ENCODE measurements around the gene RPL37. TPM values are rescaled to one million over a fixed set of nuclear protein-coding genes. Genes with fewer than 3 reads are reported as not detected.
"Not testable (repeated sequence)": the region's sequence is repeated elsewhere in the genome, so short reads cannot be mapped to it uniquely, and the experiment has no call there.

Gene RPL37
- 2,598 TPM for polyA plus RNA-seq (ENCODE audit: insufficient read length)

- DNase-seq = peak; percentile 97
Measured at GRCh38 chr5:40834849-40835787, at the start of gene RPL37. TSS of gene RPL37 (minus strand) at chr5:40835222. CDS start at chr5:40835185, 37 bp downstream.

- not testable (repeated sequence) for DNase-seq
Measured at GRCh38 chr5:40883051-40883450, 48.0 kb upstream of the RPL37 start.

- DNase-seq = no peak
Measured at GRCh38 chr5:40882291-40882690, 47.3 kb upstream of the RPL37 start.

GRCh38 chr5:40879163-40879942, 44.3 kb upstream of the RPL37 start:
- peak; percentile 18 for DNase-seq

- DNase-seq = no peak
Measured at GRCh38 chr5:40877371-40877988, 42.5 kb upstream of the RPL37 start.

GRCh38 chr5:40875958-40876357, 40.9 kb upstream of the RPL37 start:
- DNase-seq = no peak

- no peak for DNase-seq
Measured at GRCh38 chr5:40873286-40873880, 38.4 kb upstream of the RPL37 start.

- not testable (repeated sequence) for DNase-seq
Measured at GRCh38 chr5:40872253-40872652, 37.2 kb upstream of the RPL37 start.

GRCh38 chr5:40871177-40871576, 36.2 kb upstream of the RPL37 start:
- DNase-seq = no peak

GRCh38 chr5:40869384-40869783, 34.4 kb upstream of the RPL37 start:
- DNase-seq = no peak

- no peak for DNase-seq
Measured at GRCh38 chr5:40866844-40867243, 31.8 kb upstream of the RPL37 start.

- not testable (repeated sequence) for DNase-seq
Measured at GRCh38 chr5:40865004-40865403, 30.0 kb upstream of the RPL37 start.

- no peak for DNase-seq
Measured at GRCh38 chr5:40860711-40861110, 25.7 kb upstream of the RPL37 start.

GRCh38 chr5:40853632-40854192, 18.7 kb upstream of the RPL37 start:
- DNase-seq = no peak

- DNase-seq = no peak
Measured at GRCh38 chr5:40847525-40847924, 12.5 kb upstream of the RPL37 start.

- no peak for DNase-seq
Measured at GRCh38 chr5:40846371-40846770, 11.3 kb upstream of the RPL37 start.

GRCh38 chr5:40844565-40844964, 9.5 kb upstream of the RPL37 start:
- no peak for DNase-seq

- DNase-seq = no peak
Measured at GRCh38 chr5:40842351-40842750, 7.3 kb upstream of the RPL37 start.

- DNase-seq = no peak
Measured at GRCh38 chr5:40841068-40841805, 6.2 kb upstream of the RPL37 start, which contains the start of gene CARD6. TSS of gene CARD6 (plus strand) at chr5:40841367. CDS start at chr5:40841383, 16 bp downstream.

GRCh38 chr5:40838086-40838485, 3.1 kb upstream of the RPL37 start:
- DNase-seq = no peak

- peak; percentile 27 for DNase-seq
Measured at GRCh38 chr5:40834391-40834848, 602 bp downstream of the RPL37 start.
